GM12878 (cell line): ENCODE measurements around the gene HSF5. TPM values are rescaled to one million over a fixed set of nuclear protein-coding genes. Genes with fewer than 3 reads are reported as not detected.

Experiments
- ATAC-seq: fragments of 200-7000 bp; cut with Tn5 transposase; 3 replicates; pipeline ENCODE4 v1.9.1; 2020; ENCODE audit warnings: mild to moderate bottlenecking, moderate library complexity
- BruUV-seq: library from RNA; stranded (reverse); fragments of 400-500 nt; replicated peaks from 2 replicates; lab custom pipeline; 2021; lab: Mats Ljungman, UMichigan
- CTCF ChIA-PET: fragments of 300-600 bp; sonication (Branson Sonifier 250); formaldehyde crosslinking; extraction: SDS; loops from one replicate; lab custom pipeline; 2021; ENCODE audit warnings: inconsistent platforms; lab: Yijun Ruan, JAX
- POLR2A ChIA-PET: fragments of 350-600 bp; formaldehyde crosslinking; extraction: SDS; loops from one replicate; lab custom pipeline; 2021; ENCODE audit warnings: inconsistent platforms; lab: Charles Lee
- RAD21 ChIA-PET: fragments of 300-600 bp; sonication (Branson Sonifier 250); formaldehyde crosslinking; loops from one replicate; lab custom pipeline; 2023; ENCODE audit warnings: antibody characterized with exemption; ENCODE audit not compliant: unreplicated experiment; lab: Charles Lee
- SMC1A ChIA-PET: fragments of 300-600 bp; sonication (Branson Sonifier 250); formaldehyde crosslinking; loops from one replicate; lab custom pipeline; 2023; ENCODE audit not compliant: unreplicated experiment, uncharacterized antibody; lab: Charles Lee
- DNase-seq: peaks from one replicate; pipeline ENCODE4 v3.0.0-alpha.2; 2011; ENCODE audit warnings: low read depth, low spot score
- FAIRE-seq: peaks from 3 replicates; lab custom pipeline; 2011; peaks lifted over from hg19 to GRCh38; lab: Jason Lieb, UNC
- H2AFZ ChIP-seq: 2 replicates; pipeline ENCODE4 v1.6.0; 2011; ENCODE audit warnings: low read depth, low read length, control low read depth; ENCODE audit not compliant: control insufficient read depth
- H3K27ac ChIP-seq: 2 replicates; pipeline ENCODE4 v1.5.1; 2011; ENCODE audit warnings: control low read depth; ENCODE audit not compliant: control insufficient read depth, insufficient read depth
- H3K27me3 ChIP-seq, 2 experiments: replicated peaks in 1 of 2; 2 replicates each; pipeline versions ENCODE4 v1.6.0 to v1.6.1; 2011; ENCODE audit warnings: low read length in 1 of 2; ENCODE audit not compliant: control insufficient read depth in 2 of 2, insufficient read depth in 2 of 2
- H3K36me3 ChIP-seq, 2 experiments: 2 replicates each; pipeline ENCODE4 v1.5.1; 2011; ENCODE audit warnings: low read length in 1 of 2; ENCODE audit not compliant: control insufficient read depth in 2 of 2, insufficient read depth in 2 of 2
- H3K4me1 ChIP-seq: 2 replicates; pipeline ENCODE4 v1.6.1; 2011; ENCODE audit warnings: mild to moderate bottlenecking, low read length, moderate library complexity, mixed read lengths; ENCODE audit not compliant: control insufficient read depth, insufficient read depth
- H3K4me2 ChIP-seq: 2 replicates; pipeline ENCODE4 v1.6.0; 2011; ENCODE audit warnings: control low read depth; ENCODE audit not compliant: control insufficient read depth, insufficient read depth
- H3K4me3 ChIP-seq: fragments of 200-600 bp; sonication (generic); 2 replicates; pipeline ENCODE4 v1.5.1; 2016
- H3K79me2 ChIP-seq: 2 replicates; pipeline ENCODE4 v1.6.0; 2011; ENCODE audit warnings: low read length; ENCODE audit not compliant: control insufficient read depth, insufficient read depth
- H3K9ac ChIP-seq: 2 replicates; pipeline ENCODE4 v1.8.0; 2011; ENCODE audit warnings: low read length, control low read depth, mixed read lengths; ENCODE audit not compliant: control insufficient read depth, insufficient read depth
- H3K9me3 ChIP-seq: replicated peaks from 3 replicates; pipeline ENCODE4 v1.5.1; 2011; ENCODE audit warnings: mild to moderate bottlenecking, low read length; ENCODE audit not compliant: control insufficient read depth, insufficient read depth
- H4K20me1 ChIP-seq: 2 replicates; pipeline ENCODE4 v1.6.0; 2011; ENCODE audit not compliant: control insufficient read depth, insufficient read depth
- CHD2 ChIP-seq: IDR thresholded peaks from 2 replicates; pipeline ENCODE4 v1.6.1; 2011; ENCODE audit warnings: low read depth, low read length, improper control_type of control experiment, borderline replicate concordance
- CHD4 ChIP-seq: fragments of 200-600 bp; sonication (generic); IDR thresholded peaks from 2 replicates; pipeline ENCODE4 v1.6.1; 2016; ENCODE audit warnings: mild to moderate bottlenecking
- ETV6 ChIP-seq, 2 experiments: fragments of 450-650 bp in 1 of 2; IDR thresholded peaks in 1 of 2; conservative IDR thresholded peaks in 1 of 2; 2 replicates each; pipeline ENCODE4 v1.6.1; 2014; ENCODE audit warnings: antibody characterized with exemption in 1 of 2, borderline replicate concordance in 1 of 2, low read depth in 1 of 2, mild to moderate bottlenecking in 1 of 2, moderate library complexity in 1 of 2
- HCFC1 ChIP-seq: fragments of 150-350 bp; IDR thresholded peaks from 2 replicates; pipeline ENCODE4 v1.6.1; 2014; ENCODE audit warnings: low read length
- IKZF2 ChIP-seq, 2 experiments: fragments of 450-650 bp; IDR thresholded peaks; 2 replicates each; pipeline ENCODE4 v1.6.1; 2017; ENCODE audit warnings: mild to moderate bottlenecking in 2 of 2, moderate library complexity in 2 of 2
- POLR2AphosphoS2 ChIP-seq: IDR thresholded peaks from 2 replicates; pipeline ENCODE4 v1.6.1; 2011; ENCODE audit warnings: low read depth, mild to moderate bottlenecking, low read length, improper control_type of control experiment, moderate library complexity
- SPI1 ChIP-seq: IDR thresholded peaks from 2 replicates; pipeline ENCODE4 v1.6.1; 2011; ENCODE audit warnings: low read depth, mild to moderate bottlenecking, low read length, moderate library complexity, borderline replicate concordance; ENCODE audit not compliant: insufficient read depth
- WGBS: methylation state at CpG from one replicate; pipeline ENCODE4 v1.1.6; 2016; ENCODE audit warnings: low lambda C conversion rate; ENCODE audit not compliant: insufficient replicate concordance, insufficient coverage; ENCODE audit errors: missing lambda C conversion rate; 5-methylcytosine and 5-hydroxymethylcytosine counted together
- in situ Hi-C: fragments of 300-500 bp; cut with MboI; formaldehyde crosslinking; loops from 9 replicates; pipeline ENCODE4 v1.14.3; 2018; ENCODE audit warnings: mixed read lengths
- intact Hi-C: fragments of 100-400 bp; cut with micrococcal nuclease; formaldehyde crosslinking; loops from one replicate; pipeline ENCODE4 v1.14.2; 2022; ENCODE audit not compliant: unreplicated experiment
- polyA plus RNA-seq, 11 experiments: library from polyadenylated mRNA; depleted of rRNA in 4 of 11; unstranded in 6 of 11; stranded (reverse) in 5 of 11; fragments of >200 nt; fragmentation: Nextera tagmentation in 4 of 11; fragmentation: Illumina TruSeq in 1 of 11; extraction: Ambion mirVana in 4 of 11; extraction: Trizol in 1 of 11; gene quantifications; 1 replicate in 1 of 11; 2 replicates in 10 of 11; pipeline versions ENCODE4 v1.2.1 to v1.2.3, GENCODE V29; 2011 to 2016; ENCODE audit warnings: inconsistent platforms in 2 of 11, missing spikeins in 2 of 11, low read depth in 1 of 11
- total RNA-seq, 4 experiments: library from RNA; depleted of rRNA in 3 of 4; stranded (reverse); fragments of >200 nt in 3 of 4; fragmentation: Illumina TruSeq in 1 of 4; extraction: Trizol in 1 of 4; gene quantifications; 2 replicates each; pipeline versions ENCODE4 v1.2.1 to v1.2.3, GENCODE V29; 2013 to 2021
- TF ChIP-seq, protein P1 (sequence below): fragments of 450-650 bp; IDR thresholded peaks from 2 replicates; pipeline ENCODE4 v1.6.1; 2017; ENCODE audit warnings: mild to moderate bottlenecking, moderate library complexity

The HSF5 gene
- total and polyA plus RNA-seq, 10 of the 15 experiments (the other 5 are each of a cell fraction or from before 2014, with no cell fraction given) = 0.02 to 0.18 (median 0.06) TPM; not detected in 4

DNA sequence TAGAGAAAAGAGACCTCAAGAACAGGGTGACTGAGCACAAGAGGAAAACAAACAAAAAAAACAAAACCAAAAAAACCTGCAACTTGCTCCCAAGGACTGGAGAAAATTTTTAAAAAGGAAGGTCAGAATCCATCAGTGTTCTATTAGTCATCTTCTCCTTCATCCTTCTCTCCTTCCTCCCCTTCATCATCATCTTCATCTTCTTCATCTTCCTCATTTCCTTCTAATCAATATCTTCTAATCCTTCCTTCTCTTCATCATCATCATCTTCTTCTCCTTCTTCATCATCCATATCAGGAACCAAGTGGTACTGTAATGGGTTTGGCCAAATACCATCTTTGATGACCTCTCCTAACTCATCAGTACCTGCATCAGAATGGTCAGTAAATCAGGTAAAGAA lies 12.2 kb downstream of the HSF5 start (continued):
- TF ChIP-seq, protein P1, sequence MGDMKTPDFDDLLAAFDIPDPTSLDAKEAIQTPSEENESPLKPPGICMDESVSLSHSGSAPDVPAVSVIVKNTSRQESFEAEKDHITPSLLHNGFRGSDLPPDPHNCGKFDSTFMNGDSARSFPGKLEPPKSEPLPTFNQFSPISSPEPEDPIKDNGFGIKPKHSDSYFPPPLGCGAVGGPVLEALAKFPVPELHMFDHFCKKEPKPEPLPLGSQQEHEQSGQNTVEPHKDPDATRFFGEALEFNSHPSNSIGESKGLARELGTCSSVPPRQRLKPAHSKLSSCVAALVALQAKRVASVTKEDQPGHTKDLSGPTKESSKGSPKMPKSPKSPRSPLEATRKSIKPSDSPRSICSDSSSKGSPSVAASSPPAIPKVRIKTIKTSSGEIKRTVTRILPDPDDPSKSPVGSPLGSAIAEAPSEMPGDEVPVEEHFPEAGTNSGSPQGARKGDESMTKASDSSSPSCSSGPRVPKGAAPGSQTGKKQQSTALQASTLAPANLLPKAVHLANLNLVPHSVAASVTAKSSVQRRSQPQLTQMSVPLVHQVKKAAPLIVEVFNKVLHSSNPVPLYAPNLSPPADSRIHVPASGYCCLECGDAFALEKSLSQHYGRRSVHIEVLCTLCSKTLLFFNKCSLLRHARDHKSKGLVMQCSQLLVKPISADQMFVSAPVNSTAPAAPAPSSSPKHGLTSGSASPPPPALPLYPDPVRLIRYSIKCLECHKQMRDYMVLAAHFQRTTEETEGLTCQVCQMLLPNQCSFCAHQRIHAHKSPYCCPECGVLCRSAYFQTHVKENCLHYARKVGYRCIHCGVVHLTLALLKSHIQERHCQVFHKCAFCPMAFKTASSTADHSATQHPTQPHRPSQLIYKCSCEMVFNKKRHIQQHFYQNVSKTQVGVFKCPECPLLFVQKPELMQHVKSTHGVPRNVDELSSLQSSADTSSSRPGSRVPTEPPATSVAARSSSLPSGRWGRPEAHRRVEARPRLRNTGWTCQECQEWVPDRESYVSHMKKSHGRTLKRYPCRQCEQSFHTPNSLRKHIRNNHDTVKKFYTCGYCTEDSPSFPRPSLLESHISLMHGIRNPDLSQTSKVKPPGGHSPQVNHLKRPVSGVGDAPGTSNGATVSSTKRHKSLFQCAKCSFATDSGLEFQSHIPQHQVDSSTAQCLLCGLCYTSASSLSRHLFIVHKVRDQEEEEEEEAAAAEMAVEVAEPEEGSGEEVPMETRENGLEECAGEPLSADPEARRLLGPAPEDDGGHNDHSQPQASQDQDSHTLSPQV = no peak
- TF ChIP-seq HCFC1 (no peak), SPI1 (no peak), POLR2AphosphoS2 (no peak), CHD2 (no peak), ETV6 (conservative IDR thresholded peaks at IDR 0.05 in 1 of 2, IDR thresholded peaks at IDR 0.05 in 1 of 2; ENCODE audit: borderline replicate concordance in 1 of 2, low read depth in 1 of 2) (no peak)

- in situ Hi-C loops = no loop called here
- no peaks in the 10 kb centered on the region for H3K27me3 ChIP-seq
Measured at GRCh38 chr17:58470356-58470755, 17.9 kb downstream of the HSF5 start.

More at GRCh38 chr17:58470356-58470755, 17.9 kb downstream of the HSF5 start:
- Histone ChIP-seq H3K36me3 (no peaks in the 10 kb centered on the region), H3K9me3 (no peaks in the 10 kb centered on the region), H3K9ac (no peak overlapping the region), H3K27ac (no peak overlapping the region), H3K4me2 (no peak overlapping the region), H3K4me3 (no peak overlapping the region), H3K79me2 (no peaks in the 10 kb centered on the region), H4K20me1 (no peaks in the 10 kb centered on the region), H2AFZ (no peak overlapping the region), H3K4me1 (no peaks in the 10 kb centered on the region)
- 60% methylated on average over 6 of the region's 6 CpGs for WGBS
- ChIA-PET CTCF (no interaction called here), RAD21 (no interaction called here), POLR2A (no interaction called here), SMC1A (no interaction called here)
- no TSS peak for BruUV-seq
- FAIRE-seq = no peak
- no peak for DNase-seq
- intact Hi-C loops = no loop called here
- TF ChIP-seq CHD4 = no peak
- no peak for TF ChIP-seq IKZF2 (IDR thresholded peaks at IDR 0.05)
- ATAC-seq = no peak
